Ishikawa (cell line): Measurements from ENCODE around the gene SLC25A13.

Experiments used
- CEBPB ChIP-seq: IDR thresholded peaks from 2 replicates; pipeline ENCODE4 v1.6.1; 2012
- EGR1 ChIP-seq: IDR thresholded peaks from 2 replicates; pipeline ENCODE4 v1.6.1; 2012
- EP300 ChIP-seq: IDR thresholded peaks from 2 replicates; pipeline ENCODE4 v1.6.1; 2012; ENCODE audit warnings: borderline replicate concordance
- FOXM1 ChIP-seq: IDR thresholded peaks from 2 replicates; pipeline ENCODE4 v1.6.1; 2012; ENCODE audit warnings: low read depth, borderline replicate concordance
- MAX ChIP-seq: IDR thresholded peaks from 2 replicates; pipeline ENCODE4 v1.6.1; 2012
- RAD21 ChIP-seq: IDR thresholded peaks from 2 replicates; pipeline ENCODE4 v1.6.1; 2012; ENCODE audit warnings: low read depth
- REST ChIP-seq: IDR thresholded peaks from 2 replicates; pipeline ENCODE4 v1.6.1; 2012; ENCODE audit warnings: low read depth, mild to moderate bottlenecking
- TEAD4 ChIP-seq: IDR thresholded peaks from 2 replicates; pipeline ENCODE4 v1.6.1; 2012
- USF1 ChIP-seq: IDR thresholded peaks from 2 replicates; pipeline ENCODE4 v1.6.1; 2012
- YY1 ChIP-seq: IDR thresholded peaks from 2 replicates; pipeline ENCODE4 v1.6.1; 2012; ENCODE audit warnings: low read depth
- ZBTB7A ChIP-seq: IDR thresholded peaks from 2 replicates; pipeline ENCODE4 v1.6.1; 2012; ENCODE audit warnings: low read depth

GRCh38 chr7:96173781-96174180, 148.1 kb downstream of the SLC25A13 start:
- TF ChIP-seq EP300 (no peak), REST (no peak), EGR1 (no peak), RAD21 (no peak), MAX (no peak), CEBPB (no peak), TEAD4 (no peak), ZBTB7A (no peak), USF1 (no peak), FOXM1 (no peak), YY1 (no peak)
